HepG2 (cell line): ENCODE results near the gene SLC19A1. TPM values are rescaled to one million over a fixed set of nuclear protein-coding genes. Genes with fewer than 3 reads are reported as not detected.

Experiments
- BHLHE40 ChIP-seq: IDR thresholded peaks from 2 replicates; pipeline ENCODE4 v1.6.1; 2011; ENCODE audit warnings: low read length, improper control_type of control experiment
- CBX5 ChIP-seq: sonication (generic); formaldehyde crosslinking; IDR thresholded peaks from 2 replicates; pipeline ENCODE4 v1.4.0; 2020; ENCODE audit warnings: missing genetic modification reagents, borderline replicate concordance
- GLMP ChIP-seq: sonication (generic); formaldehyde crosslinking; IDR thresholded peaks from 2 replicates; pipeline ENCODE4 v1.9.0; 2021; ENCODE audit warnings: missing genetic modification reagents, mild to moderate bottlenecking, borderline replicate concordance
- NR2C2 ChIP-seq: sonication (generic); formaldehyde crosslinking; IDR thresholded peaks from 2 replicates; pipeline ENCODE4 v1.4.0; 2020; ENCODE audit warnings: missing genetic modification reagents, mild to moderate bottlenecking, moderate library complexity, borderline replicate concordance
- ONECUT2 ChIP-seq: sonication (generic); formaldehyde crosslinking; IDR thresholded peaks from 2 replicates; pipeline ENCODE4 v1.4.0; 2020; ENCODE audit warnings: missing genetic modification reagents
- PCBP2 ChIP-seq: fragments of 200-400 bp; formaldehyde crosslinking; optimal IDR thresholded peaks from 2 replicates; pipeline ENCODE3; 2018; ENCODE audit warnings: low read length, low read depth; ENCODE audit not compliant: poor library complexity, severe bottlenecking
- PRDM10 ChIP-seq: sonication (generic); formaldehyde crosslinking; IDR thresholded peaks from 2 replicates; pipeline ENCODE4 v1.4.0; 2020; ENCODE audit warnings: low read depth, missing genetic modification reagents
- RNF219 ChIP-seq: sonication (generic); formaldehyde crosslinking; IDR thresholded peaks from 2 replicates; pipeline ENCODE4 v1.5.0; 2020; ENCODE audit warnings: mild to moderate bottlenecking, missing genetic modification reagents
- TRIM22 ChIP-seq: fragments of 450-650 bp; IDR thresholded peaks from 2 replicates; pipeline ENCODE4 v1.6.1; 2017
- ZFP36 ChIP-seq: fragments of 150-350 bp; IDR thresholded peaks from 2 replicates; pipeline ENCODE4 v1.6.1; 2018; ENCODE audit warnings: borderline replicate concordance, low read length, low read depth; ENCODE audit not compliant: partially characterized antibody
- ZGPAT ChIP-seq: IDR thresholded peaks from 2 replicates; pipeline ENCODE4 v1.6.1; 2016; ENCODE audit warnings: mild to moderate bottlenecking
- ZNF782 ChIP-seq: sonication (generic); formaldehyde crosslinking; IDR thresholded peaks from 2 replicates; pipeline ENCODE4 v1.4.0; 2020; ENCODE audit warnings: missing genetic modification reagents, mild to moderate bottlenecking, borderline replicate concordance
- ZNF816 ChIP-seq: sonication (generic); formaldehyde crosslinking; IDR thresholded peaks from 2 replicates; pipeline ENCODE4 v1.8.0; 2022; ENCODE audit warnings: missing genetic modification reagents, mild to moderate bottlenecking, borderline replicate concordance
- polyA plus RNA-seq, 8 experiments: library from polyadenylated mRNA; depleted of rRNA in 3 of 8; stranded (reverse) in 7 of 8; unstranded in 1 of 8; fragments of >200 nt; fragmentation: Illumina TruSeq in 4 of 8; extraction: Trizol in 4 of 8; gene quantifications; 2 replicates each; pipeline versions ENCODE4 v1.2.1 to v1.2.3, GENCODE V29; 2011 to 2016; ENCODE audit warnings: low read depth in 4 of 8, missing spikeins in 1 of 8, mixed read lengths in 1 of 8; ENCODE audit not compliant: insufficient read depth in 1 of 8
- total RNA-seq, 5 experiments: library from RNA; depleted of rRNA; stranded (reverse); fragments of >200 nt; fragmentation: Illumina TruSeq; extraction: Trizol; gene quantifications; 2 replicates each; pipeline ENCODE4 v1.2.3, GENCODE V29; 2016; ENCODE audit warnings: low read depth in 1 of 5

SLC19A1 gene
- total and polyA plus RNA-seq, 2 of the 13 experiments (the other 11 are each of a cell fraction or from before 2014, with no cell fraction given), result 21.8 to 23.0 TPM

GRCh38 chr21:45525153-45525909 lies 16.9 kb downstream of the SLC19A1 start (continued):
- TF ChIP-seq ZNF782 (CRISPR knock-in tag) (no peak; the same call in 1 of the 2 replicates), BHLHE40 (peak; percentile 57; the same call in 1 of the 2 replicates), GLMP (CRISPR knock-in tag) (no peak), ZGPAT (CRISPR knock-in tag) (peak; percentile 81; the same call in 1 of the 2 replicates), TRIM22 (no peak), NR2C2 (peak; percentile 85), PRDM10 (CRISPR knock-in tag) (no peak; the same call in 1 of the 2 replicates), ZFP36 (no peak), ZNF816 (CRISPR knock-in tag) (no peak), RNF219 (CRISPR knock-in tag) (no peak), PCBP2 (no peak), CBX5 (CRISPR knock-in tag) (peak; percentile 78; the same call in 1 of the 2 replicates), ONECUT2 (CRISPR knock-in tag) (no peak)
